Amygdala (tissue), 56 donors: Measurements from ENCODE around the gene CYSRT1.

Experiments
- DNase-seq, 56 donors: peaks; one replicate each; lab custom pipeline; 2025; lab: John Stamatoyannopoulos, UW

CYSRT1 gene

DNA sequence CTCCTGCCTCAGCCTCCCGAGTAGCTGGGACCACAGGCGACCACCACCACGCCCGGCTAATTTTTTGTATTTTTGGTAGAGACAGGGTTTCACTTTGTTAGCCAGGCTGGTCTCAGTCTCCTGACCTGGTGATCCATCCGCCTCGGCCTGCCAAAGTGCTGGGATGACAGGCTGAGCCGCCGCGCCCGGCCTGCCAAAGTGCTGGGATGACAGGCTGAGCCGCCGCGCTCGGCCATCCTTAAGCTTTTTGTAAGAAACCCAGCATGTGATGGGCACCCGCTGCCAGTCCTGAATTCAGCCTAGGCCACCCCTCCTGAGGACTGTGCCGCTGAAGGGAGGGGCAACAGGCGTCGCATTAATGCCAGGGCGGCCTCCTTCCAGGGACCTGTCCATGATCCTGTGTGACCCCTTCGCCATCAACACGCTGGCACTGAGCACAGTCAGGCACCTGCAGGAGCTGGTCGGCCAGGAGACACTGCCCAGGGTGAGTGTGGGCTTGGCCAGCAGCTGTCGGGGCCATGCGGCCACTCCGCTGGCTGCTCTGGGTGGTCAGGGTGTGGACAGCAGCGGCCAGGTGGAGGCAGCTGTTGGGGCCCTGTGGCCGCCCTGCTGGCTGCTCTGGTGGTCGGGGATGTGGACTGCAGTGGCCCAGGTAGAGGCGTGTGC is 40.7 kb downstream of the CYSRT1 start:
- DNase-seq = no peak

DNA sequence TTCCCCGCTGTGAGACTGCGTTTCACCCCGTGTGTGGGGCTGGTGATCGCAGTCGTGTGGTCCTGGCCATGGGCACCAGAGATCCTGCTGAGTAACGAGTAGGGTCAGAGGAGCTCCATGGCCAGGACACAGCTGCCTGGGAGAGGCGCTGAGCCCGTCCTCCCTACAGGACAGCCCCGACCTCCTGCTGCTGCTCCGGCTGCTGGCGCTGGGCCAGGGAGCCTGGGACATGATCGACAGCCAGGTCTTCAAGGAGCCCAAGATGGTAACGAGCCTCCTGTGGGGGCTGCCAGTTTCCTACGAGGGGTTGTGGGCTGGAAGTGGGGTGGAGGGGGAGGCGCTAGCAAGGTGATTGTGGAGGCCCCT is 41.2 kb downstream of the CYSRT1 start:
- no peak for DNase-seq

DNA sequence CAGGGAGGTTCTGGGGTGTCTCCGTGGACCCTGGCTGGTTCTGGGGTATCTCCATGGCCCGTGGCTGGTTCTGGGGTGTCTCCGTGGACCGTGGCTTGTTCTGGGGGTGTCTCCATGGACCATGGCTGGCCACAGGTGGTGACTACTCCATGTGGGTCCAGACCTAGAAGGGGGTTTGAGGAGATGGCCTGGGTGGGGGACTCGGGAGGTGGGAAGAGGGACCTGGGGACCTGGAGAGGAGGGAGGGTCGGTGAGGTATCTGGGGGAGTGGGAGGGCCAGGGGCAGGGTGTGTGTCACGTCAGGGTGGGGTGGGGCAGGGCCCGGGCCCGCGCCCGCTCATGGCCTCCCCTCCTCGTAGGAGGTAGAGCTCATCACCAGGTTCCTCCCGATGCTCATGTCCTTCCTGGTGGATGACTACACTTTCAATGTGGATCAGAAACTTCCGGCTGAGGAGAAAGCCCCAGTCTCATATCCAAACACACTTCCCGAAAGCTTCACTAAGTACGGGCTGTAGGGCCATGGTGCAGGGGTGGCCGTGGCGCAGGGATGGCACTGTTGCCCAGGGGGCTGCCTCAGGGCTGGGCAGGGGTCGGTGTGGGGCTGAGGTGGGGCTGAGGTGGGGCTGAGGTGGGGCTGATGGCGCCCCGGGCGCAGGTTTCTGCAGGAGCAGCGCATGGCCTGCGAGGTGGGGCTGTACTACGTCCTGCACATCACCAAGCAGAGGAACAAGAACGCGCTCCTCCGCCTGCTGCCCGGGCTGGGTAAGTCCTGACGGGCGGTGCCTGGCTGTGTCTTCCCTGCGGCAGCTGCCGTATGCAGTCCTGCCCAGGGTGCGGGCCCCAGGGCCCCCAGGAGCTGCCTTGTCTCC is 41.8 kb downstream of the CYSRT1 start:
- DNase-seq = no peak

DNA sequence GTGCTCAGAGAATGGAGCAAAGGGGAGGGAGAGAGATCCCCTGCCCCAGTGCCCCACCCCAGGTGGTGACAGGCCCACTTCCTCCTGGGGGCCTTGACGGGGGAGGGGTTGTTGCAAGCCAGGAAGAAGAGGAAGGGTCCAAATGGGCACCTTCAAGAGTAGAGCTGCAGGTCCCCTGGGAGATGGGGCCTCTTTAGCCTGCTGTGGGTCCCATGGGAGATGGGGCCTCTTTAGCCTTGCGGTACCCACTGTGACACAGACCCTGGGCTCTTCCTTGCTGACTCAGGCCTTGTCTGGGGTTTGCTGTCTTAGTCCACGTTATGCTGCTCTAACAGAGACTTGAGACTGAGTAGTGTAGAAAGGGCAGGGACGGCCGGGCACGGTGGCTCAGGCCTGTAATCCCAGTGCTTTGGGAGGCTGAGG is 43.0 kb downstream of the CYSRT1 start:
- DNase-seq = no peak

DNA sequence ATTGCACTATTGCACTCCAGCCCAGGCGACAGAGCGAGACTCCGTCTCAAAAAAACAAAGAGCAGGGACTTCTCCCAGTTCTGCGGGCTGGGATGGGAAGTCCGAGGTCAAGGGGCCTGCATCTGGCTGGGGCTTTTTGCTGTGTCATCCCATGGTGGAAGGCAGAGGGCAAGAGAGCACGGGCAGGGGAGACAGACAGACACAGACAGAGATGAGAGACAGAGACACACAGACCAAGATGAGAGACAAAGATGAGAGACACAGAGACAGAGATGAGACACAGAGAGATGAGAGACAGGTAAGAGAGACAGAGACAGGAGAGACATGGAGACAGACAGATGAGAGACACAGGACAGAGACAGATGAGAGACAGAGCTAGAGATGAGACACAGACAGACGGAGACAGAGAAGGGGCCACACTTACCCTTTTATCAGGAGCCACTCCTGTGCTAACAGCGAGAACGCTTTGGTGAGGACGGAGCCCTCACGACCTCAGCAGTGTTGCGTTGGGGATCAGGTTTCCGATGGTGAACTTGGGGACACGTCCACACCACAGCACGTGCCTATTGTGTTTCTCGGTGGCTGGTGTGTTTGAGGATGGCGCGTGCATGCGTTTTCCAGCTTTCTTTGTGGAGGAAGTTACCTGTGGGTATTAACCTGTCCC is 43.7 kb downstream of the CYSRT1 start:
- DNase-seq = no peak

DNA sequence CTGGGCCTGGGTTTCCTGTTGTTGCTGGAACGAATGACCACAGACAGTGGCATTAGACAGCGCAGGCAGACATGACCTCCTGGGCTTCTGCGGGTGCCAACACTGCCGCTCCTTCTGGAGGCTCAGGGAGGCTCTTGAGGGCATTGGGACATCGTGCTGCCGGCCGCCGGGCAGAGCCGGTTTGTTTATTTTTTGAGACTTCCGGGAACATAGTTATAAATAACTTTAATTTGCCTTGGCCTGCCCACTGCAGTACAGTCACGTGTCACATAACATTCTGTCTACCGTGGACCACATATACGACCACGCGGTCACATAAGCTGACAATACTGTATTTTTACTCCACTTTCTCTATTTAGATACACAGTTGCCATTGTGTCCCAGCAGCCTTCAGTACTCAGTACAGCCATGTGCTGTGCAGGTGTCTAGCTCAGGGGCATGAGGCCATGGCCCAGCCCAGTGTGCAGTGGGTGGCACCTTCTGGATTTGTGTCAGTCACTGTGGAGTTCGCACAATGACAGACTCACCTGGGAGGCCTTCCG is 44.3 kb downstream of the CYSRT1 start:
- no peak for DNase-seq

DNA sequence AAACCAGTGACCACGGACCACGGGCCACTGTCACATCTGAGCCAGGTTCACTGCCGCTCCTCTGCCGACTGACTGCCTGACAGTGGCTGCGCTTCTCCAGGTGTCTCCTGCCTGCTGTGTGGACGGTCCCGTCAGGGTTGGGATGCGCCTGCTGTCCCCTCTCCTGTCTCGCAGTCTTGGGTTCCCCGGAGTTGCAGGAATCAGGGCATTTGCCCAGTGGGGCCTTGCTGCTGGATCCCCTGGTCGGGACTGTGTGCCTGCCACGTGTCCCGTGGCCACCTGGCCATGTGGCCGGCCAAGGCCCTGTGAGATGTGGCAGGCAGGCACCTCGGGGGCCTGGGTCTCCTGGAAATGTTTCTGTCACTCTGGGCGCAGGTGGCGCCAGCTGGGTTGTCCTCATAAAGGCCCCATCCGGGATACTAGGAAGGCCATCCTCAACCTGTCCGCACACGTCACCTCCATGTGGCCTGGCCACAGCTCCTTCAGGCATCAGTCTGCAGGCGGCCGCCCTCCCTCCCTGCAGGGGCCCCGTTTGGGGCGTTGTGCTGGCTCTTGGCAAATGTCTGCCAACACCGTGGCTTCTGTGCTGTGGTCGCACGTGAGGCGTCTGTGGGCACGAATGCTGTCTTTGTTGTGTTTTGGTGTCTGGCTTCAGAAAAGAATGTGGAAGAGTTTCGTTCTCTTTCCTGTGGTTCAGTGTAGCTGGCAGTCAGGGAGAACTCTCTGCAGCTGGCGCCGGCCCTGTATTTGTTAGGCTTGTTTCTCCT is 46.1 kb downstream of the CYSRT1 start:
- DNase-seq = no peak

DNA sequence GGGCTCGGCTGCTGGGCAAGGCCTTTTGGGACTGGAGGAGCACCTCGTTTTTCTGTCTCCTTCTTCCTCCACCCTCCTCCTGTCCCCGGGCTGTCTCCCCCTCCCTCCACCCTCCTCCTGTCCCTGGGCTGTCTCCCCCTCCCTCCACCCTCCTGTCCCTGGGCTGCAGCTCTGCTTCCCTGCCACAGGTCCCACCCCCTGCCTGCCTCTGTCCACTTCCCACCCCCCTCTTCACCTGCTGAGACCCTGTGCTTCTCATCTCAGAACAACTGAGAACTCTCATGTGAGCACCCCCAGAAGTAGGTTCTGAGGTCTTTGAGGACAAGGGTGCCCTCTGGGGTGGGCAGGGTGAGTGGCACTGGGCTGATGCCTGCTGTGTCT is 46.7 kb downstream of the CYSRT1 start:
- no peak for DNase-seq

DNA sequence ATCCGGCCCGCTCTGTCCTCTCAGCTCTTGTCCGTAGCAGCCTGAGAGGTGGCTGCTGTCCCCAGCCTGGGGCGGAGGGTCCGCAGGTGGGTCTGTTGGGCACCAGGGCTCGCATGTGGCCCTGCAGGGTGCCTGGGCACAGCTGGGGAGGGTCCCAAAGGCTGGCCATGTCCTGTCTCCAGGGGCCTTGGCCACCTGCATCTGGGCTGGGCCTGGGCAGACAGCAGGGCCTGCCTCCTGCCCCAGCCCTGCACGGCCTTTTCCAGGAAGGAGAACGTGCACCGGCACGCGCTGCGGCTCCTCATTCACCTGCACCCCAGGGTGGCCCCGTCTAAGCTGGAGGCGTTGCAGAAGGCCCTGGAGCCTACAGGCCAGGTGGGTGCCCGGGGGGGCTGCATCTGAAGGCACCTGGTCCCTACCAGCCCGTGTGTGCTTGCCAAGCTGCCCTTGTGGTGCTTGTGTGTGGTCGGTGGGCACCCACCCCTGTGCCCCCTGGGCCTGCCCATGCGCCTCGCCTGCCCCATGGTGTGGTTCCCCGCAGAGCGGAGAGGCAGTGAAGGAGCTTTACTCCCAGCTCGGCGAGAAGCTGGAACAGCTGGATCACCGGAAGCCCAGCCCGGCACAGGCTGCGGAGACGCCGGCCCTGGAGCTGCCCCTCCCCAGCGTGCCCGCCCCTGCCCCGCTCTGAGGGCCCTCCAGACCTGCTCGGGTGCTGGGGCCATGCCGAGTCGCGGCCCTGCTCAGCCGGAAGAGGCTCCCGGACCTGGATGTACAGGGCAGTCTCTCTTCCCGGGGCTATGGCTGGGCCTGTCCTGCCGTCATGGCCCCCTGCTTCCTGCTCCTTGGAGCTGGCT is 47.5 kb downstream of the CYSRT1 start:
- DNase-seq = no peak

DNA sequence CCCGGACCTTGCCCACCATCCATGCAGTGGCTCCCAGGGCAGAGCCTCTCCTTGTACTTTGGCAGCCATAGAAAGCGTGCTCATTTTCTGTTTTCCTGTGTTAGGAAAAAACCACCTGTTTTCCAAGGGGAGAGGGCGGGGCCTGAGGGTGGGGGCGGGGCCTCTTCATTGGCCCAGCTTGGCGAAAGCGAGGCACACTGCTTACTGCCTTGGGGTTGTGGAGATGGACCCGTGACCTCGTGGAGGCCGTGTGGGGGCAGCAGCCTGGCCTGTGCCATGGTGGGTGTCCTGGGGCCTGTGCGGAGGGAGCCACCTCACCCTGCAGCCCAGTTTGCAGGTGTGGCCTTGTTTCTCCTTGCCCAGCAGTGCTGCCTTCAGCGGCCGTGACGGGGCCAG is 48.1 kb downstream of the CYSRT1 start:
- DNase-seq = no peak

DNA sequence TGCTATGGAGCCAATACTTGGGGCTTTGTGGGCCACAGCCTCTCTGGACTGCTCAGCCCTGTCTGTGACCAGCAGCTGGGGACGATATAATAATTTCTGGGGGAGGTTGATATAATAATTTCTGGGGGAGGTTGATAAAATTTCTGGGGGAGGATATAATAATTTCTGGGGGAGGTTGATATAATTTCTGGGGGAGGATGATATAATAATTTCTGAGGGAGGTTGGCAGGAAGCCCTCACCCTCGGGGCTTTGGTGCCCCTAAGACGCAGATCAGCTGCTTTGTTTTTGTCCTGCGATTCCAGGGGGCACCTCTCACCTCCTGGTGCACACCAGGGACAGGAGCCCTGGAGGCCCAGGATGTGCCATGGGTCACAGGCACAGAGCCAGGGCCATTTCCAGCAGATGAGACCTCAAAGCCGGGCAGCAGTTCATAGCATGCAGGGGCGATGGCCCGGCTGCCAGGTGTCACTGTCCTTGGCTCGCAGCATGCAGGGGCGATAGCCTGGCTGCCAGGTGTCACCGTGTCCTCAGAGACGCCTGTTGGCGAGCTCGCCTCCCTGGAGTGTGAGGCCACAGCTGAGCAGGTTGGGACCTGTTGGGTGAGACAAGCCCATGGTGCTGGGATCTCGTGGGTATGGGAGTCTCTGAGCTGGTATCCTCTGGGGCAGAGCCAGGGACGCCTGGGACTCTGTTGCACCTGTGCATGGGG is 48.8 kb downstream of the CYSRT1 start:
- DNase-seq = no peak

DNA sequence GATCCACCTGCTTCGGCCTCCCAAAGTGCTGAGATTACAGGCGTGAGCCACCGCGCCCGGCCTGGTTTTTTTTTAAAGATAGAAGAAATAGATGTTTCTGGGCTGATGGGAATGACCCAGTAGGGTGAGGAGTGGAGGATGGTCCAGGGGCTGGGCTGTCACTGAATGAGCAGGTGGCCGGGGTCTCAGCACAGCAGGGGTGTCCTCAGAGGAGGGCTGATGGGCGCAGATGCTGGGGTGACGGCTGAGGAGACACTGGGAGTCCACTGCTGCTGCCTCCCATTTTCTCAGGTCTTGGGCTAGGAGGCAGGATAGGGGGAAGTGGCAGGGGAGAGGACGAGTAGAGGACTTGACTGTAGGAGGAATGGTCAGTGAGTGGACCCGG is 50.2 kb downstream of the CYSRT1 start:
- DNase-seq = no peak
